Spleen (tissue), 11 donors: ENCODE measurements around the gene KLF13. TPM values are rescaled to one million over a fixed set of nuclear protein-coding genes. Genes with fewer than 3 reads are reported as not detected.
A peak's percentile ranks its signal among the peaks of the same experiment; 100 is the strongest.

Experiments used
- DNase-seq: peaks from one replicate; pipeline ENCODE4 v3.0.0-alpha.2; 2020
- H3K27ac ChIP-seq, 8 donors: fragments of 200-600 bp; sonication (generic) in 7 of 8; 1 replicate in 4 of 8; 2 replicates in 4 of 8; pipeline versions ENCODE4 v1.5.0 to v1.8.0; 2016 to 2021; ENCODE audit warnings: inconsistent platforms in 4 of 8, mild to moderate bottlenecking in 4 of 8, moderate library complexity in 1 of 8
- H3K27me3 ChIP-seq, 7 donors: fragments of 200-600 bp; sonication (generic) in 6 of 7; replicated peaks in 1 of 7; 1 replicate in 4 of 7; 2 replicates in 3 of 7; pipeline versions ENCODE4 v1.5.0 to v1.8.0; 2016 to 2021; ENCODE audit warnings: inconsistent platforms in 3 of 7, mild to moderate bottlenecking in 1 of 7
- H3K36me3 ChIP-seq, 6 donors: fragments of 200-600 bp; sonication (generic) in 5 of 6; 1 replicate in 4 of 6; 2 replicates in 2 of 6; pipeline versions ENCODE4 v1.5.0 to v1.8.0; 2016 to 2021; ENCODE audit warnings: inconsistent platforms in 2 of 6
- H3K4me1 ChIP-seq, 6 donors: fragments of 200-600 bp; sonication (generic) in 5 of 6; 1 replicate in 3 of 6; 2 replicates in 3 of 6; pipeline versions ENCODE4 v1.5.0 to v1.8.0; 2016 to 2021; ENCODE audit warnings: inconsistent platforms in 3 of 6
- H3K4me3 ChIP-seq, 8 donors: fragments of 200-600 bp; sonication (generic) in 7 of 8; 1 replicate in 4 of 8; 2 replicates in 4 of 8; pipeline versions ENCODE4 v1.5.0 to v1.8.0; 2016 to 2021; ENCODE audit warnings: inconsistent platforms in 4 of 8, mild to moderate bottlenecking in 4 of 8, moderate library complexity in 2 of 8
- H3K9me3 ChIP-seq, 8 donors: fragments of 200-600 bp; sonication (generic) in 7 of 8; 1 replicate in 4 of 8; 2 replicates in 4 of 8; pipeline versions ENCODE4 v1.5.0 to v1.8.0; 2016 to 2021; ENCODE audit warnings: inconsistent platforms in 4 of 8
- POLR2A ChIP-seq, 3 donors: fragments of 450-650 bp; IDR thresholded peaks; one replicate each; pipeline ENCODE4 v1.5.1; 2017; ENCODE audit warnings: antibody characterized with exemption in 3 of 3, mild to moderate bottlenecking in 1 of 3
- POLR2AphosphoS5 ChIP-seq, 3 donors: sonication (generic); formaldehyde crosslinking; IDR thresholded peaks; one replicate each; pipeline ENCODE4 v1.5.1; 2017; ENCODE audit warnings: antibody characterized with exemption in 3 of 3
- WGBS, 5 donors: extraction: QIAGEN DNeasy Blood & Tissue Kit in 3 of 5; methylation state at CpG; one replicate each; pipeline versions ENCODE4 v1.1.5 to v1.1.7; 2013 to 2018; 5-methylcytosine and 5-hydroxymethylcytosine counted together
- intact Hi-C: fragments of 100-400 bp; cut with DNase I; formaldehyde crosslinking; loops from one replicate; pipeline ENCODE4 v1.15.0; 2023; ENCODE audit warnings: low total_unique reads
- polyA plus RNA-seq, 3 donors: library from polyadenylated mRNA; stranded (reverse); fragments of 200-250 nt; gene quantifications; one replicate each; pipeline ENCODE4 v1.2.1, GENCODE V29; 2013
- total RNA-seq, 7 donors: library from RNA; depleted of rRNA in 3 of 7; stranded (reverse); fragments of >200 nt in 3 of 7; fragmentation: NEBNext Ultra II Directional in 4 of 7; extraction: Animal tissue kit (Norgen Biotek cat#: 25700) in 4 of 7; gene quantifications; one replicate each; pipeline versions ENCODE4 v1.1.0 to v1.2.1, GENCODE V29; 2016 to 2021
- TF ChIP-seq, protein P1 (sequence below), 11 experiments: fragments of 200-600 bp in 7 of 11; fragments of 450-650 bp in 4 of 11; sonication (generic) in 4 of 11; IDR thresholded peaks in 8 of 11; conservative IDR thresholded peaks in 3 of 11; 1 replicate in 7 of 11; 2 replicates in 4 of 11; pipeline versions ENCODE4 v1.4.0 to v1.8.0; 2016 to 2021; ENCODE audit warnings: antibody characterized with exemption in 11 of 11, inconsistent platforms in 4 of 11, mild to moderate bottlenecking in 1 of 11
- donor health status: healthy with polysubstance abuse.
- donor health status: DM: no; HTN: no; CAD: no; lungs with moderate emphysema.
- donor health status: DM: no; HTN: no; CAD: no.
- donor health status: Bipolar disorder and iron deficiency.
- donor health status: healthy.
- donor health status: DM: no; HTN: no; CAD: no.
- donor health status: DM: yes; HTN: yes; CAD: no.

Gene KLF13
- total and polyA plus RNA-seq, 10 donors, result 21.8 to 111 (median 81.4) TPM

GRCh38 chr15:31369727-31370126 is 43.1 kb downstream of the KLF13 start:
- 79 to 96% (median 83%) methylated on average over 1 of the region's 1 CpG for WGBS, 5 donors
- no peak for DNase-seq
- Histone ChIP-seq H3K27me3 (no peaks in the 10 kb centered on the region), H3K4me3 (no peak overlapping the region), H3K9me3 (peaks cover 0 to 5% (median 0%) of the 10 kb centered on the region in 8 donors), H3K27ac (peak overlapping the region in 4 of 8 donors; percentile 96 to 100 (median 98)), H3K36me3 (peaks cover 0 to 34% (median 27%) of the 10 kb centered on the region in 6 donors), H3K4me1 (peaks cover 6 to 100% (median 93%) of the 10 kb centered on the region in 6 donors)
- TF ChIP-seq POLR2A (IDR thresholded peaks at IDR 0.05), result no peak
- no peak for TF ChIP-seq POLR2AphosphoS5 (IDR thresholded peaks at IDR 0.05)
- intact Hi-C loops, result loop anchor here (10.0 kb wide), 1 partner anchor 65 kb away; no protein-coding TSS in a partner anchor

GRCh38 chr15:31371520-31372240 is 45.0 kb downstream of the KLF13 start:
- H3K27ac ChIP-seq, result peak overlapping the region in 3 of 8 donors; percentile 98 to 100 (median 99)
- H3K4me3 ChIP-seq, result no peak overlapping the region
- 95 to 97% (median 97%) methylated on average over 14 to 38 of the region's 38 CpGs for WGBS, 5 donors
- H3K4me1 ChIP-seq, result peaks cover 0 to 100% (median 89%) of the 10 kb centered on the region in 6 donors
- peaks cover 0 to 5% (median 0%) of the 10 kb centered on the region in 8 donors for H3K9me3 ChIP-seq
- peak; percentile 76 for DNase-seq
- H3K27me3 ChIP-seq, result no peaks in the 10 kb centered on the region
- TF ChIP-seq, protein P1, sequence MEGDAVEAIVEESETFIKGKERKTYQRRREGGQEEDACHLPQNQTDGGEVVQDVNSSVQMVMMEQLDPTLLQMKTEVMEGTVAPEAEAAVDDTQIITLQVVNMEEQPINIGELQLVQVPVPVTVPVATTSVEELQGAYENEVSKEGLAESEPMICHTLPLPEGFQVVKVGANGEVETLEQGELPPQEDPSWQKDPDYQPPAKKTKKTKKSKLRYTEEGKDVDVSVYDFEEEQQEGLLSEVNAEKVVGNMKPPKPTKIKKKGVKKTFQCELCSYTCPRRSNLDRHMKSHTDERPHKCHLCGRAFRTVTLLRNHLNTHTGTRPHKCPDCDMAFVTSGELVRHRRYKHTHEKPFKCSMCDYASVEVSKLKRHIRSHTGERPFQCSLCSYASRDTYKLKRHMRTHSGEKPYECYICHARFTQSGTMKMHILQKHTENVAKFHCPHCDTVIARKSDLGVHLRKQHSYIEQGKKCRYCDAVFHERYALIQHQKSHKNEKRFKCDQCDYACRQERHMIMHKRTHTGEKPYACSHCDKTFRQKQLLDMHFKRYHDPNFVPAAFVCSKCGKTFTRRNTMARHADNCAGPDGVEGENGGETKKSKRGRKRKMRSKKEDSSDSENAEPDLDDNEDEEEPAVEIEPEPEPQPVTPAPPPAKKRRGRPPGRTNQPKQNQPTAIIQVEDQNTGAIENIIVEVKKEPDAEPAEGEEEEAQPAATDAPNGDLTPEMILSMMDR (IDR thresholded peaks at IDR 0.05 in 8 of 11, conservative IDR thresholded peaks at IDR 0.05 in 3 of 11), result no peak
- TF ChIP-seq POLR2A (IDR thresholded peaks at IDR 0.05) (no peak), POLR2AphosphoS5 (IDR thresholded peaks at IDR 0.05) (peak in 1 of 3 donors; percentile 53)
- intact Hi-C loops, result no loop called here
- H3K36me3 ChIP-seq, result peaks cover 0 to 54% (median 34%) of the 10 kb centered on the region in 6 donors

DNA sequence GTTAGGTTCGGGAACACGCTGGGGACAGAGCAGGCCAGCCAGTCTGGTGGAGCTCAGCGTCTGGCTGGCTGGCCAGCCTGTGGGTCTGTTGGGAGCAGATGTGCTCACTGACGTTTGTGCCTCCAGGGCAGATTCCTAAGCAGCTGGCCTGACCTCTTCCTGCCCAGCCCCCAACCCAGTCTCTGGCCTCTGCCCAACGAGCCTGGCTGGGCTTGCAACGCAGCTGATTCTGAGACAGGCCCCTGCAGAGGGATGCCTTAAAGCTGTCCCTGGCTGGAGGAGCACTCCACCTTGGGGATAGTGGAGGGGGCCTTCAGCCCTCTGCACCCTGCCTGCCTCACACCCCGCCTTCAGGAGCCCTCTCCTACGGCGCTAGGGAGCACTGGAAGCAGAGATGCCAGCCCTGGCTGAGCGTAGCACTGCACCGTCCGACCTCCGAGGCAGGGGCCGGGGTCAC is 46.0 kb downstream of the KLF13 start:
- TF ChIP-seq POLR2AphosphoS5 (IDR thresholded peaks at IDR 0.05), result peak; percentile 50 to 75 (median 70)
- TF ChIP-seq, protein P1 (IDR thresholded peaks at IDR 0.05 in 8 of 11, conservative IDR thresholded peaks at IDR 0.05 in 3 of 11), result no peak
- Histone ChIP-seq H3K27me3 (no peaks in the 10 kb centered on the region), H3K36me3 (peaks cover 0 to 64% (median 38%) of the 10 kb centered on the region in 6 donors), H3K27ac (peak overlapping the region in 4 of 8 donors; percentile 27 to 99 (median 80)), H3K9me3 (peaks cover 0 to 5% (median 0%) of the 10 kb centered on the region in 8 donors), H3K4me1 (peaks cover 0 to 100% (median 83%) of the 10 kb centered on the region in 6 donors), H3K4me3 (no peak overlapping the region)
- 55 to 78% (median 77%) methylated on average over 2 to 14 of the region's 14 CpGs for WGBS, 5 donors
- peak; percentile 73 for DNase-seq
- intact Hi-C loops, result no loop called here

GRCh38 chr15:31373096-31373865 is 46.6 kb downstream of the KLF13 start:
- Histone ChIP-seq H3K4me1 (peaks cover 0 to 100% (median 82%) of the 10 kb centered on the region in 6 donors), H3K27me3 (no peaks in the 10 kb centered on the region), H3K4me3 (no peak overlapping the region), H3K36me3 (peaks cover 0 to 70% (median 41%) of the 10 kb centered on the region in 6 donors), H3K27ac (peak overlapping the region in 4 of 8 donors; percentile 27 to 99 (median 80)), H3K9me3 (peaks cover 0 to 5% (median 0%) of the 10 kb centered on the region in 8 donors)
- TF ChIP-seq, protein P1 (IDR thresholded peaks at IDR 0.05 in 8 of 11, conservative IDR thresholded peaks at IDR 0.05 in 3 of 11), result no peak
- TF ChIP-seq POLR2AphosphoS5 (IDR thresholded peaks at IDR 0.05), result peak in 1 of 3 donors; percentile 34
- no peak for TF ChIP-seq POLR2A (IDR thresholded peaks at IDR 0.05)
- intact Hi-C loops, result no loop called here
- DNase-seq, result peak; percentile 66
- WGBS, 5 donors, result 89 to 91% (median 91%) methylated on average over 16 to 23 of the region's 23 CpGs
